K562 (cell line): ENCODE measurements around the gene HIPK2. TPM values are rescaled to one million over a fixed set of nuclear protein-coding genes. Genes with fewer than 3 reads are reported as not detected.
A peak's percentile ranks its signal among the peaks of the same experiment; 100 is the strongest.

Source experiments
- EP400 ChIP-seq: fragments of 450-650 bp; IDR thresholded peaks from 2 replicates; pipeline ENCODE4 v1.6.1; 2017; ENCODE audit warnings: antibody characterized with exemption, mild to moderate bottlenecking, moderate library complexity
- TEAD4 ChIP-seq, 2 experiments: sonication (generic) in 1 of 2; formaldehyde crosslinking in 1 of 2; IDR thresholded peaks; 2 replicates each; pipeline versions ENCODE4 v1.6.1 to v1.8.0; 2012 to 2022; ENCODE audit warnings: borderline replicate concordance in 1 of 2, inconsistent platforms in 1 of 2, low read length in 1 of 2, mild to moderate bottlenecking in 1 of 2, missing genetic modification reagents in 1 of 2
- ZNF518B ChIP-seq: fragments of 250-450 bp; sonication (Bioruptor Pico); IDR thresholded peaks from 2 replicates; pipeline ENCODE4 v1.5.0; 2021; ENCODE audit warnings: mild to moderate bottlenecking, moderate library complexity
- polyA plus RNA-seq, 8 experiments: library from polyadenylated mRNA; depleted of rRNA in 4 of 8; stranded (reverse) in 5 of 8; unstranded in 3 of 8; fragments of >200 nt; fragmentation: Nextera tagmentation in 2 of 8; fragmentation: Illumina TruSeq in 1 of 8; extraction: Ambion mirVana in 2 of 8; extraction: Trizol in 1 of 8; gene quantifications; 2 replicates each; pipeline versions ENCODE4 v1.2.1 to v1.2.3, GENCODE V29; 2011 to 2014; ENCODE audit warnings: inconsistent platforms in 1 of 8, missing spikeins in 1 of 8
- total RNA-seq, 7 experiments: library from RNA; depleted of rRNA in 6 of 7; stranded (reverse); fragments of >200 nt in 6 of 7; fragmentation: Illumina TruSeq in 2 of 7; extraction: Trizol in 2 of 7; gene quantifications; 2 replicates each; pipeline versions ENCODE4 v1.2.1 to v1.2.3, GENCODE V29; 2011 to 2021; ENCODE audit warnings: low replicate concordance in 1 of 7
- TF ChIP-seq, protein P1 (sequence below), 2 experiments: fragments of 450-650 bp in 1 of 2; sonication (generic) in 1 of 2; formaldehyde crosslinking in 1 of 2; IDR thresholded peaks; 2 replicates each; pipeline versions ENCODE4 v1.7.1 to v1.9.0; 2016 to 2022; ENCODE audit warnings: inconsistent platforms in 1 of 2, mild to moderate bottlenecking in 1 of 2, missing genetic modification reagents in 1 of 2
- TF ChIP-seq, protein P2 (sequence below): IDR thresholded peaks from 2 replicates; pipeline ENCODE4 v1.6.1; 2016; ENCODE audit warnings: missing genetic modification characterization, missing compliant biosample characterization

Gene HIPK2
- total and polyA plus RNA-seq, 9 of the 15 experiments (the other 6 are each of a cell fraction or from before 2014, with no cell fraction given), result 0.69 to 19.8 (median 5.1) TPM

DNA sequence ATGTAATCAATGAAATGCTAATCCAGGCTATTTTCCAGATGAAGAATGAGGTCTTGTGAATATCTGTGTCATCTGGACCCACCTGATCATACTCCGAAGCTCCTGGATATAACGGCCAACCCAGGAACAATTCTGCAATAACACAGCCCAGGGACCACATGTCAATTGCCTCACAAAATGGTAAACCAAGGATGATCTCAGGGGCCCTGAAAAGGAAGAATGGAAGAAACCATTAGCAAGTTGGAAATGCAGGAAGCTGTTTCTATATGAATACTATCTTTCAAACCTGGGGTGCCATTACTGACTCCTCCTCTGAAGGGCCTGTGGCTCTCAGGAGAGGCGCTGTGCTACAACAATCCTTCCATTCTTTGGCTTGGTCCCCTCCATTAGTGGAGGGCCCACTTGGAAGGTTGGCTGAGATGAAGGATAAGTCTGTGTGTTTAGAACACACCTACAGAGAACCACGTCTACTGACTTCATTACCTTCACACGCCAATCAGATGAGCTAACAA, 146.2 kb downstream of the HIPK2 start (continued):
- TF ChIP-seq, protein P1, sequence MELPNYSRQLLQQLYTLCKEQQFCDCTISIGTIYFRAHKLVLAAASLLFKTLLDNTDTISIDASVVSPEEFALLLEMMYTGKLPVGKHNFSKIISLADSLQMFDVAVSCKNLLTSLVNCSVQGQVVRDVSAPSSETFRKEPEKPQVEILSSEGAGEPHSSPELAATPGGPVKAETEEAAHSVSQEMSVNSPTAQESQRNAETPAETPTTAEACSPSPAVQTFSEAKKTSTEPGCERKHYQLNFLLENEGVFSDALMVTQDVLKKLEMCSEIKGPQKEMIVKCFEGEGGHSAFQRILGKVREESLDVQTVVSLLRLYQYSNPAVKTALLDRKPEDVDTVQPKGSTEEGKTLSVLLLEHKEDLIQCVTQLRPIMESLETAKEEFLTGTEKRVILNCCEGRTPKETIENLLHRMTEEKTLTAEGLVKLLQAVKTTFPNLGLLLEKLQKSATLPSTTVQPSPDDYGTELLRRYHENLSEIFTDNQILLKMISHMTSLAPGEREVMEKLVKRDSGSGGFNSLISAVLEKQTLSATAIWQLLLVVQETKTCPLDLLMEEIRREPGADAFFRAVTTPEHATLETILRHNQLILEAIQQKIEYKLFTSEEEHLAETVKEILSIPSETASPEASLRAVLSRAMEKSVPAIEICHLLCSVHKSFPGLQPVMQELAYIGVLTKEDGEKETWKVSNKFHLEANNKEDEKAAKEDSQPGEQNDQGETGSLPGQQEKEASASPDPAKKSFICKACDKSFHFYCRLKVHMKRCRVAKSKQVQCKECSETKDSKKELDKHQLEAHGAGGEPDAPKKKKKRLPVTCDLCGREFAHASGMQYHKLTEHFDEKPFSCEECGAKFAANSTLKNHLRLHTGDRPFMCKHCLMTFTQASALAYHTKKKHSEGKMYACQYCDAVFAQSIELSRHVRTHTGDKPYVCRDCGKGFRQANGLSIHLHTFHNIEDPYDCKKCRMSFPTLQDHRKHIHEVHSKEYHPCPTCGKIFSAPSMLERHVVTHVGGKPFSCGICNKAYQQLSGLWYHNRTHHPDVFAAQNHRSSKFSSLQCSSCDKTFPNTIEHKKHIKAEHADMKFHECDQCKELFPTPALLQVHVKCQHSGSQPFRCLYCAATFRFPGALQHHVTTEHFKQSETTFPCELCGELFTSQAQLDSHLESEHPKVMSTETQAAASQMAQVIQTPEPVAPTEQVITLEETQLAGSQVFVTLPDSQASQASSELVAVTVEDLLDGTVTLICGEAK (IDR thresholded peaks at IDR 0.05), result no peak
- TF ChIP-seq, protein P1 (CRISPR knock-in tag; IDR thresholded peaks at IDR 0.05), result no peak
- TF ChIP-seq EP400, result 0 out of 2 replicates have a peak, but pooled peaks have one; percentile 10
- TF ChIP-seq TEAD4 (IDR thresholded peaks at IDR 0.05; ENCODE audit: low read length), result no peak
- TF ChIP-seq TEAD4 (CRISPR knock-in tag; IDR thresholded peaks at IDR 0.05; ENCODE audit: borderline replicate concordance), result no peak
- no peak for TF ChIP-seq ZNF518B (CRISPR knock-in tag)
- TF ChIP-seq, protein P2, sequence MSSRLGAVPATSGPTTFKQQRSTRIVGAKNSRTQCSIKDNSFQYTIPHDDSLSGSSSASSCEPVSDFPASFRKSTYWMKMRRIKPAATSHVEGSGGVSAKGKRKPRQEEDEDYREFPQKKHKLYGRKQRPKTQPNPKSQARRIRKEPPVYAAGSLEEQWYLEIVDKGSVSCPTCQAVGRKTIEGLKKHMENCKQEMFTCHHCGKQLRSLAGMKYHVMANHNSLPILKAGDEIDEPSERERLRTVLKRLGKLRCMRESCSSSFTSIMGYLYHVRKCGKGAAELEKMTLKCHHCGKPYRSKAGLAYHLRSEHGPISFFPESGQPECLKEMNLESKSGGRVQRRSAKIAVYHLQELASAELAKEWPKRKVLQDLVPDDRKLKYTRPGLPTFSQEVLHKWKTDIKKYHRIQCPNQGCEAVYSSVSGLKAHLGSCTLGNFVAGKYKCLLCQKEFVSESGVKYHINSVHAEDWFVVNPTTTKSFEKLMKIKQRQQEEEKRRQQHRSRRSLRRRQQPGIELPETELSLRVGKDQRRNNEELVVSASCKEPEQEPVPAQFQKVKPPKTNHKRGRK (tag), result 0 out of 2 replicates have a peak, but pooled peaks have one; percentile 45
